Thyroid gland (tissue), 4 donors: Measurements from ENCODE around the gene USP44. TPM values are rescaled to one million over a fixed set of nuclear protein-coding genes. Genes with fewer than 3 reads are reported as not detected.
A peak's percentile ranks its signal among the peaks of the same experiment; 100 is the strongest.

Experiments
- DNase-seq, 2 donors: peaks; one replicate each; pipeline ENCODE4 v3.0.0-alpha.2; 2019
- H3K27ac ChIP-seq, 3 donors: fragments of 200-600 bp; sonication (generic); 1 replicate in 2 of 3; 2 replicates in 1 of 3; pipeline ENCODE4 v1.5.1; 2016 to 2019; ENCODE audit warnings: mild to moderate bottlenecking in 1 of 3, moderate library complexity in 1 of 3
- H3K27me3 ChIP-seq: fragments of 200-600 bp; sonication (generic); one replicate; pipeline ENCODE4 v1.5.1; 2019
- H3K36me3 ChIP-seq, 2 donors: fragments of 200-600 bp; sonication (generic); one replicate each; pipeline ENCODE4 v1.5.1; 2016 to 2019
- H3K4me1 ChIP-seq, 2 donors: fragments of 200-600 bp; sonication (generic); one replicate each; pipeline ENCODE4 v1.5.1; 2017 to 2019
- H3K4me3 ChIP-seq, 3 donors: fragments of 200-600 bp; sonication (generic); replicated peaks in 1 of 3; 1 replicate in 2 of 3; 2 replicates in 1 of 3; pipeline ENCODE4 v1.5.1; 2016; ENCODE audit warnings: mild to moderate bottlenecking in 1 of 3
- H3K9me3 ChIP-seq: fragments of 200-600 bp; sonication (generic); one replicate; pipeline ENCODE4 v1.5.1; 2017
- POLR2A ChIP-seq, 2 donors: fragments of 450-650 bp; IDR thresholded peaks; one replicate each; pipeline ENCODE4 v1.6.1; 2017; ENCODE audit warnings: antibody characterized with exemption in 2 of 2, mild to moderate bottlenecking in 2 of 2, moderate library complexity in 1 of 2
- WGBS, 2 donors: methylation state at CpG; one replicate each; pipeline ENCODE4 v1.1.5; 2017; 5-methylcytosine and 5-hydroxymethylcytosine counted together
- intact Hi-C: fragments of 100-400 bp; cut with DNase I; formaldehyde crosslinking; loops from one replicate; pipeline ENCODE4 v1.15.1; 2023
- total RNA-seq, 4 donors: library from RNA; depleted of rRNA; stranded (reverse); fragments of >200 nt; gene quantifications; one replicate each; pipeline ENCODE4 v1.2.3, GENCODE V29; 2016
- TF ChIP-seq, protein P1 (sequence below), 6 experiments: fragments of 200-600 bp in 3 of 6; fragments of 450-650 bp in 3 of 6; sonication (generic) in 3 of 6; IDR thresholded peaks; one replicate each; pipeline ENCODE4 v1.5.1; 2016 to 2019; ENCODE audit warnings: antibody characterized with exemption in 6 of 6, mild to moderate bottlenecking in 2 of 6, inconsistent platforms in 1 of 6, moderate library complexity in 1 of 6

The USP44 gene
- total RNA-seq, 4 donors from 2014 or later: 2.8 to 9.1 (median 6.3) TPM

DNA sequence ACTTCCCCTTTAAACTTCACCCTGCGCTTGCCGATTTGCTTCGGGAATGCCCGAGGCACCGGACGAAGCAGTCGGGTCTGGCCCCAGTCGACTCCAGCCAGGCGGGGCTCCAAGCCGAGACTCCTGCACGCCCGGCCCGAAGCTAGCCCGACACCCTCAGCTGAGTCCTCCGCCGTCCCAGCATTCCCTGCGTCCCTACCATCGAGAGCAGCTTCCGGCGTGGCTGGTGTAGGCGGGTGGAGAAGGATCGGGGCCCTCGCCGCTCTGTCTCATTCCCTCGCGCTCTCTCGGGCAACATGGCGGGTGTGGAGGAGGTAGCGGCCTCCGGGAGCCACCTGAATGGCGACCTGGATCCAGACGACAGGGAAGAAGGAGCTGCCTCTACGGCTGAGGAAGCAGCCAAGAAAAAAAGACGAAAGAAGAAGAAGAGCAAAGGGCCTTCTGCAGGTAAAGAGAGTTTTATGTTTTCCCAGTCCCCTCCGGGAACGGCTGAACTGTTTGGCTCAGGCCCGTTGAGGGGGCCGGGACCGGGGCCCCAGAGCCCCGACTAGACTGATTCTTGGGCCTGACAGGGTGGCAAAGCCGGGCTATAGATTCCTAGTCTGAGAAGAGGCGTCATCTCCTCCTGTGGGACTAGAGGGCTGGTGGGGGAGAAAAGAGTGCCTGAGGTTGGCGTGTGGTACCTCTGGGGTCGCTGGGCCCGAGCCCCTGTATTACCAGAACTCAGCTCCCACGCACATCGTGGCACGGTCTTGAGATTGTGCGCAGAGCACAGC, 77.2 kb downstream of the USP44 start, which contains the start of gene METAP2:
METAP2 (plus strand) TSS at position 269 of the 776 bp plus-strand sequence; CDS start at position 297, 28 bp downstream.
- Histone ChIP-seq H3K4me1 (peaks cover 16 to 20% of the 10 kb centered on the region in 2 donors), H3K9me3 (no peaks in the 10 kb centered on the region), H3K4me3 (peak within 1 kb of the TSS; percentile 85 to 99 (median 94)), H3K27ac (peak within 1 kb of the TSS; percentile 85 to 96 (median 94)), H3K36me3 (peaks cover 6 to 11% of the 10 kb centered on the region in 2 donors), H3K27me3 (no peaks in the 10 kb centered on the region)
- intact Hi-C loops: no loop called here
- TF ChIP-seq, protein P1, sequence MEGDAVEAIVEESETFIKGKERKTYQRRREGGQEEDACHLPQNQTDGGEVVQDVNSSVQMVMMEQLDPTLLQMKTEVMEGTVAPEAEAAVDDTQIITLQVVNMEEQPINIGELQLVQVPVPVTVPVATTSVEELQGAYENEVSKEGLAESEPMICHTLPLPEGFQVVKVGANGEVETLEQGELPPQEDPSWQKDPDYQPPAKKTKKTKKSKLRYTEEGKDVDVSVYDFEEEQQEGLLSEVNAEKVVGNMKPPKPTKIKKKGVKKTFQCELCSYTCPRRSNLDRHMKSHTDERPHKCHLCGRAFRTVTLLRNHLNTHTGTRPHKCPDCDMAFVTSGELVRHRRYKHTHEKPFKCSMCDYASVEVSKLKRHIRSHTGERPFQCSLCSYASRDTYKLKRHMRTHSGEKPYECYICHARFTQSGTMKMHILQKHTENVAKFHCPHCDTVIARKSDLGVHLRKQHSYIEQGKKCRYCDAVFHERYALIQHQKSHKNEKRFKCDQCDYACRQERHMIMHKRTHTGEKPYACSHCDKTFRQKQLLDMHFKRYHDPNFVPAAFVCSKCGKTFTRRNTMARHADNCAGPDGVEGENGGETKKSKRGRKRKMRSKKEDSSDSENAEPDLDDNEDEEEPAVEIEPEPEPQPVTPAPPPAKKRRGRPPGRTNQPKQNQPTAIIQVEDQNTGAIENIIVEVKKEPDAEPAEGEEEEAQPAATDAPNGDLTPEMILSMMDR (IDR thresholded peaks at IDR 0.05): no peak
- TF ChIP-seq POLR2A (IDR thresholded peaks at IDR 0.05): peak; percentile 73 to 94
- WGBS, 2 donors: 1% methylated on average over 19 to 44 of the region's 49 CpGs
- peak; percentile 97 to 98 for DNase-seq

DNA sequence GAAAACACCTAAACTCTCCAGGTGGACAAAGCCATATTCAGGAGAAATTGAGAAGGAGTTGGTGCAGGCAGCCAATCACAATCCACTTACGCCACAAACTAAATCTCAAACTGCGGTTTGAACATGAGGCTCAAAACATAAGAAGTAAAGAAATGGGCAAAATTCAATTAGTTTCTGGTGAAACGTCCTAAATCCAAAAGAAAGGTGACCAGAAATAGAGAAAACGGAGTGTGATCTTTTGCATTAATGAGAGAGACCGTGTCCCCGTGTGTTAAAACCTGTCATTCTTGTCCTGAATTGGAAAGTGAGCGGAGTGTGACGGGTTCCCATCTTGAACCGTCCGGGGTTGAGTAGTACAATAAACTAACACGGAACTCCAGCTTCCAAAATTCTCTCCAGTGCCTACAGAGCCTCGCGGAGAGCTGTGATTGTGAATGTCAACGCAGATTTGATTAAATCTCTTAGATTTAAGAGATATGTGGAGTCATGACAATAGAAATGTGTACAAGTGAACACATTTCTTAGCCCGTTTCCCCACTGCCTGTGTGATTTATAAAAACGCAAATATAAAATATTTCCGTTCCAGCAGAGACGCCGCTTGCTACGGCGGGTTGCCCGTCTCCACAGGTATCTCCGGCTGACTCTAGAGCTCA, 77.9 kb downstream of the USP44 start:
- H3K27me3 ChIP-seq: no peaks in the 10 kb centered on the region
- peak overlapping the region; percentile 0 to 99 (median 94) for H3K4me3 ChIP-seq
- DNase-seq: peak; percentile 70 to 75
- 0 to 1% methylated on average over 23 of the region's 23 CpGs for WGBS, 2 donors
- H3K9me3 ChIP-seq: no peaks in the 10 kb centered on the region
- intact Hi-C loops: no loop called here
- H3K27ac ChIP-seq: peak overlapping the region; percentile 85 to 96 (median 94)
- H3K4me1 ChIP-seq: peaks cover 16 to 20% of the 10 kb centered on the region in 2 donors
- H3K36me3 ChIP-seq: peaks cover 6 to 11% of the 10 kb centered on the region in 2 donors
- TF ChIP-seq, protein P1 (IDR thresholded peaks at IDR 0.05): no peak

DNA sequence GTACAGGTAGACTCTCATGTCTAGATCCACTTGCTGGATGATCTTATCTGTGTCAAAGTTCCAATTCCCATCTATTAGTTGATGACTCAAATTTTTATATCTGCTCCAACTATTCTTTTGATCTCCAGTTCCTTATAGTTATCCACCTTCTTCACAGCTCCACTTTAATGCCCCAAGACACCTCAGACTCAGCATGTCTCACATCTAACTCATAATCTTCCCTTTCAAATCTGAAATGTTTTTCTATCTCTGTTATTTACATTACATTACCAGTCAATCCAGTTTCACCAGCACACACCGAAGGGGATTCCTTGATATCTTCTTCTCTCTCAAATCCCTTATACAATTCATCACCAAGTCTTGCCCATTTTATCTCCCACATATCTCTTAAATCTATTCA, 81.0 kb downstream of the USP44 start:
- no peaks in the 10 kb centered on the region for H3K27me3 ChIP-seq
- H3K27ac ChIP-seq: no peak overlapping the region
- no peak overlapping the region for H3K4me3 ChIP-seq
- no peaks in the 10 kb centered on the region for H3K36me3 ChIP-seq
- intact Hi-C loops: no loop called here
- 76 to 84% methylated on average over 1 of the region's 1 CpG for WGBS, 2 donors
- peaks cover 5 to 11% of the 10 kb centered on the region in 2 donors for H3K4me1 ChIP-seq
- no peak for DNase-seq
- H3K9me3 ChIP-seq: no peaks in the 10 kb centered on the region
- no peak for TF ChIP-seq POLR2A (IDR thresholded peaks at IDR 0.05)
- TF ChIP-seq, protein P1 (IDR thresholded peaks at IDR 0.05): no peak

Other genes with a start within 250 kb of the USP44 start
- 10 to 100 TPM; 46.1 to 64.9 (median 54.9) TPM for gene METAP2, start 77.3 kb downstream of the USP44 start, total RNA-seq
- gene NTN4, start 239.3 kb upstream of the USP44 start, total RNA-seq: 10 to 100 TPM; 11.1 to 21.0 (median 16.1) TPM